Activated CD4-positive, alpha-beta T cell treated with anti-CD3 and anti-CD28 coated beads, Interleukin-2, amount 50 U/mL, for 48 hours (primary cell): ENCODE data around the gene CCL4.

Source experiments
- DNase-seq, 2 experiments: peaks; one replicate each; pipeline ENCODE4 v3.0.0-alpha.2; 2020

Gene CCL4

DNA sequence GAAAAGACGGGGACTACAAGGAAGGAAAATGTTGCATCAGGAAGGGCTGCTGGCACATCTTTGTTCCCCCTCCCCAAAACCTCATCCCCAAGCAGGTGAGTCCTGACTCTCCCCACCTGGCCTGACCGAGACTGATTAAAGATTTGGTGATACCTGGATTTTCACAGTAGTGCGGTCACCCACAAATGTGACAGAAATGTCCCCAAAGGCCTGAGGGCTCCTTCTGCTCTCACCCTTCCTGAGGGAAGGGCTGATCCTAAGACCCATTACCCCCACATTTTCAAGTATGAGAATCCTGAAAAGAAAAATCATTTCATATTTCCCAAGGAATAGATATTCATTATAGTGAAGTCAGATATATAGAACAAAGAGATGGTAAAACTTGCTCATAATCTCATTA lies 44.0 kb downstream of the CCL4 start:
- DNase-seq, result no peak

DNA sequence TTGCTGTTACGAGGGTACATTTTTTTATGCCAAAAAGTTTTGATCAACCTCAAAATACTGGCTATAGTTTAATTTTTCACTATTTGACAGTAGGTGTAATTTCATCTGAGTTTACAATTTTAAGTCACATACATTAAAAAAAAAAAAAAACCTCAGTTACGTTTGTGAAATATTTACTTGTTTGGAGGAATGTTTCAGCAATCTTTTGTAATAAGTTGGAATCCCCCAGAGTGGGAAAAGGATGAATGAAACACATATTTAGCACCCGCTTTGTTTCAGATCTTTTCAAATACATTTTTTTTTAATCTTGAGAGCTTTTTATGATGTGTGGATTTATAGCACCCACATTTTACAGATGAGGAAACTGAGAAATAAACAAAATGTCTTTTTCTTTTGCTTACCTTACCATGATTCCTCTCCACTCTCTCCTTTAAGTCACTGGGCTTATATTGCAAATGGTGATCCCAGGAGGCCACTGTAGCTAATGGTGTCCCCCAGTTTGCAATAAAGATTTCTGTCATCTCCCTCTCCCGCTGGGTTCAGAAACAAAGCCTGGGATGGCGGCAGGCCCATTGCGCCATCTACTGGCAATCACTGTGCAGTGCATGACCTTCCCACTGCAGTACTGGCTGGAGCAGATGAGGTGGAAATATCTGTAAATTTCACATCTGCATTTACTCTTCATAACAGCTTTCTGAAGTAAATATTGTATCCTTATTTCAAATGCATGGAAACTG lies 45.1 kb downstream of the CCL4 start:
- peak; percentile 81 to 83 for DNase-seq

DNA sequence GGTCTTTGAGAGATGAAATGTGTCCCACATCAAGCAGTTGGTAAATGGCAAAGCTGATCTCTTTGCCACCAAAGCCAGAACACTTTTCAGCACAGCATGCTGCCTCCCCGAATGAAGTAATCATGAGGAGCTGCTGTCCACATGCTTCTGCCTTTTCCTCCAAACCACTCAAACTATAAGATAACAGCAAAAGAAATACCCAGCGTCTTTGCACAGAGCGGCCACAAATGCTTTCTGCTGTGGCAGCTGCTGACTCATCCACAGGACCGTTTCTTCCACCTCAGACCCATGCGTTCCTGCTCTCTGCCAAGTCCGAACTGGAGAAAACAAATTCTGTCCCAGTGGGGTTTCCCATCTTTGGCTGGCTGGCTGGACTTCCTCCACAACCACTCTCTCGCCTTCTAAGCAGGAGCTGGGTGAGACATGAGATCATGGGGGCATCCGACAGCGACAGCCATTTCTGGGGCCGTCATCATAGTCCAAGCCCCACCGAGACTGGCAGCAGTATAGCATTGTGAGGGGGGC lies 45.7 kb downstream of the CCL4 start:
- DNase-seq, result peak in 1 of 2 experiments; percentile 14

DNA sequence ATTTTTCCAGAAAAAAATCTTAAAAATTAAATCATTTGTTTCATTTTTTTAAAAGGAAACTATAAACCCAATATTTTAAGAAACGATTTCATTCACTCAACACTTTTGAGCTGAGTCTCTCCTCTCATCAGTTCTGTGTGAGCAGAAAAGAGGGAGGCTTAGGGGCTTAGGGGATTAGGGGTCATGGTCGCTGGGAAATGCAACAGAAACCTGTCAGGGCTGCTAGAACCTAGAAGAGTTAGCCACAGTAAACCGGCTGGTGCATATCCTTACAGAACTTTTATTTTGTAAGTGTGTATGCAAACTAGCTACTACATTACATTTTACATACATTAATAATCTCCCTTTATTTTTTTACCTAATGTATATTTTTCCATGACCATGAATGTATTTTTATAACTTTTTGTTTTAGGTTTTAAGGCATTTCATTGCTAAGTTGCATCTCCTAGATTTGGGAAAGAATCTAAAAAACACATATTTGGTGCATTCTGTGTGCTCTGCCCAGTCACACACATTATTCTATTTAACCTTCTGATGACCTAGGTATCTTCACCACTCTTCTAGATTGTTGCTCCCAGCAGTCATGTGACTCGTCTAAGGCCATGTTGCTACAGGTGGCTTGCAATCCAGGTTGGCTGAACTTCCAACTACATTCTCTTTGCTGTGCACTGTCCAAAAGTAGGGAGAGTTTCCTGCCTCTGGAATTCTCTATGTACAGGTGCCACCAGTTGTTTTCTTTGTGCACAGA lies 48.4 kb downstream of the CCL4 start:
- no peak for DNase-seq

DNA sequence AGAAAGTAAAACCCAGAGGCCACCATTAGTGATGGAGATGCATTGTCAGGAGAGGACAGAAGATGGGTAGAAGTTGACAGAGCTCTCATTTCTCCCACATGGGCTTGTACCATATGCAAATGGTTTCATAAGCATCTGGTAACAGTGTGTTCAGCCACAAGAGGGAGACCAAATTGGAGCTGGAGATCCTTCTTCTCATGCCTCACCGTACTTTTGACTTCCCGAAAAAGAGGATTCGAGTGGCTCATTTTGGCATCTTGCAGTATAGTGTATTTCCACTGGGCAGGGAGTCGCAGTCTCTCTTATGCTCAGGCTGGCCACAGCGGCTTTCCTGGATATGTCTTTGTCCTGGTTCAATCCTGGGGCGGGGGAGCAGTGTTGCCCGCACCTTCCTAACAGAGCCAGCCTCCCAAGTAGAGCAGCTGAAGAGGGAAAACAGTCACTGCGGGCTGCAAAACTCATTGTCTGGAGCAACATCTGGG lies 49.1 kb downstream of the CCL4 start:
- no peak for DNase-seq

DNA sequence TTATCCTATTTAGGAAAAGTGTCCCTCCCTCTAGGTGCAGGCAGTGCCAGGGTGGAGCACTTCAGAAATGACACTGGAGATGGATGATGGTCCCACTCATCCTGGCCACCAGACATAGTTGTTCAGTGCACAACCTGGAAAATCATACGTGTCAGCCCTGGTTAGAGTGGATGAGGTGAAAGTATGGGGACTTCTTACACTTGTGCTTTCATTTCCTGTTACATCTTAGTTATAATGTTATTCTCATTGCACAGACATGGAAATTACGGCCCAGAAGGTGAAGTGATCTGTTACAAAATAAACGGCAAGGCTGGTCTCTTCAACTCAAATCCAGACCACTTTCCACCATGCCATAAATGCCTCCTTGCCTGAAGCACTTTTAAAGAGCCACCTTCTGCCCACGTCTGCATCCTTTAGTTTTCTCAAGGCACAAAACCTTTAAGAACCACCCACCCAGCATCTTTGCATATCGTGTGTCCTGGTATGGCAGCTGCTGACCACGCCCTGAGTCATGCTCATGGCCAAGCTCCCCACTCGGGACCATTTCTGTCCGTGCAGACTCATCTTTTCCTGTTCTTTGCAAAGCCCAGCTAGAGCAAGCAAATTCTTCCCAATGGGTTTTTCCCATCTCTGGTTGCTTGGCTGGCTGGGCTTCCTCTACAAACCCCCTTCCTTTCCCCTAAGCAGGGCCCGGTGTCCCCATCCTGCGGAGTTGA lies 50.4 kb downstream of the CCL4 start:
- DNase-seq, result peak in 1 of 2 experiments; percentile 20
